Measurements from ENCODE around the gene SLC37A4. TPM values are rescaled to one million over a fixed set of nuclear protein-coding genes. Genes with fewer than 3 reads are reported as not detected.

SLC37A4 gene
- polyA plus RNA-seq, 1 of the 3 experiments (the other 2 are of a cell fraction), result 21.8 TPM

GRCh38 chr11:119015054-119015611, 15.5 kb downstream of the SLC37A4 start:
- H3K9me2 ChIP-seq, result no peaks in the 10 kb centered on the region
- 73% methylated on average over 8 of the region's 8 CpGs for WGBS (ENCODE audit: low lambda C conversion rate)
- H3K27ac ChIP-seq (ENCODE audit: low read depth in 2 of 2, low read length in 1 of 2), result no peak overlapping the region; a peak in 1 of 4 replicates
- no peak overlapping the region for H3K4me3 ChIP-seq (ENCODE audit: low read depth in 2 of 2, low read length in 1 of 2)
- H3K36me3 ChIP-seq (replicated peaks in 1 of 2; ENCODE audit: control insufficient read depth in 1 of 2, insufficient read depth in 2 of 2, low read length in 1 of 2), result peaks cover 50 to 52% of the 10 kb centered on the region in 2 experiments
- no peaks in the 10 kb centered on the region for H3K9me3 ChIP-seq
- ChIA-PET POLR2A (interaction anchor here (1.1 to 1.7 kb wide), 3 partner anchors 11 to 41 kb away, joined by 3 to 6 read pairs (median 4); partner anchors contain the start of gene HYOU1), CTCF (interaction anchor here (1.7 to 3.9 kb wide), 3 partner anchors 15 to 325 kb away, joined by 5 to 13 read pairs (median 6); partner anchors contain the start of gene CENATAC)
- H3K4me1 ChIP-seq (ENCODE audit: control insufficient read depth in 1 of 2, insufficient read depth in 2 of 2, low read depth in 1 of 2, low read length in 1 of 2), result peaks cover 13 to 16% of the 10 kb centered on the region in 2 experiments; a peak in 3 of 4 replicates
- H3K9ac ChIP-seq, result no peak overlapping the region
- H4K20me1 ChIP-seq (ENCODE audit: insufficient read depth), result peaks cover 14% of the 10 kb centered on the region
- no peak overlapping the region for H3K4me2 ChIP-seq
- H3K27me3 ChIP-seq (ENCODE audit: insufficient read depth), result no peaks in the 10 kb centered on the region
- H3K79me2 ChIP-seq (ENCODE audit: insufficient read depth), result peaks cover 60% of the 10 kb centered on the region
- TF ChIP-seq REST (IDR thresholded peaks at IDR 0.05; ENCODE audit: low read depth, low read length), result no peak
- TF ChIP-seq PBX3 (IDR thresholded peaks at IDR 0.05), result no peak
- TF ChIP-seq ELF1 (IDR thresholded peaks at IDR 0.05), result no peak
- peak; percentile 4; the same call in 1 of the 2 replicates for TF ChIP-seq JUND (IDR thresholded peaks at IDR 0.05)
- no peak for TF ChIP-seq YY1 (IDR thresholded peaks at IDR 0.05; ENCODE audit: low read depth)
- TF ChIP-seq MAX (IDR thresholded peaks at IDR 0.05; ENCODE audit: low read depth), result no peak
- no peak for TF ChIP-seq RFX5 (IDR thresholded peaks at IDR 0.05; ENCODE audit: low read length)
- 0 out of 2 replicates have a peak, but pooled peaks have one; percentile 24 for TF ChIP-seq POLR2AphosphoS5 (IDR thresholded peaks at IDR 0.05; ENCODE audit: low read depth, low read length)
- no peak for TF ChIP-seq FOXJ3 (CRISPR knock-in tag; IDR thresholded peaks at IDR 0.05)
- no peak for TF ChIP-seq FOXM1 (IDR thresholded peaks at IDR 0.05; ENCODE audit: low read depth)
- DNase-seq, result no peak
- H3F3A ChIP-seq (replicated peaks; ENCODE audit: insufficient read depth), result peaks cover 46% of the 10 kb centered on the region
- no peak overlapping the region for H2AFZ ChIP-seq (ENCODE audit: low read depth)

- H3K79me2 ChIP-seq (ENCODE audit: insufficient read depth), result peaks cover 53% of the 10 kb centered on the region
- POLR2A ChIA-PET, result interaction anchor here (1.2 kb wide), 1 partner anchor 11 kb away, joined by 4 read pairs; no protein-coding TSS in a partner anchor
- CTCF ChIA-PET, result interaction anchor here (2.0 to 3.9 kb wide), 3 partner anchors 10 to 17 kb away, joined by 4 to 13 read pairs (median 5); partner anchors contain the start of gene CENATAC
These were observed 16.3 kb downstream of the SLC37A4 start for GRCh38 chr11:119014209-119014924.

More at GRCh38 chr11:119014209-119014924, 16.3 kb downstream of the SLC37A4 start:
- H3F3A ChIP-seq (replicated peaks; ENCODE audit: insufficient read depth), result peaks cover 48% of the 10 kb centered on the region
- 97% methylated on average over 17 of the region's 17 CpGs for WGBS (ENCODE audit: low lambda C conversion rate)
- H4K20me1 ChIP-seq (ENCODE audit: insufficient read depth), result peaks cover 11% of the 10 kb centered on the region
- H2AFZ ChIP-seq (ENCODE audit: low read depth), result no peak overlapping the region
- H3K9me2 ChIP-seq, result no peaks in the 10 kb centered on the region
- H3K4me3 ChIP-seq (ENCODE audit: low read depth in 2 of 2, low read length in 1 of 2), result no peak overlapping the region
- TF ChIP-seq RFX5 (IDR thresholded peaks at IDR 0.05; ENCODE audit: low read length) (no peak), EZH2phosphoT487 (IDR thresholded peaks at IDR 0.05; ENCODE audit: borderline replicate concordance, low read depth) (no peak), USF2 (IDR thresholded peaks at IDR 0.05; ENCODE audit: borderline replicate concordance, low read depth, low read length) (no peak), YY1 (IDR thresholded peaks at IDR 0.05; ENCODE audit: low read depth) (no peak), TCF12 (IDR thresholded peaks at IDR 0.05) (no peak), MEF2A (IDR thresholded peaks at IDR 0.05; ENCODE audit: borderline replicate concordance, low read depth) (no peak), POLR2AphosphoS5 (IDR thresholded peaks at IDR 0.05; ENCODE audit: low read depth, low read length) (peak; percentile 5; the same call in 1 of the 2 replicates)
- H3K9me3 ChIP-seq, result no peaks in the 10 kb centered on the region
- H3K27ac ChIP-seq (ENCODE audit: low read depth in 2 of 2, low read length in 1 of 2), result no peak overlapping the region; a peak in 1 of 4 replicates
- H3K4me1 ChIP-seq (ENCODE audit: control insufficient read depth in 1 of 2, insufficient read depth in 2 of 2, low read depth in 1 of 2, low read length in 1 of 2), result peaks cover 12 to 13% of the 10 kb centered on the region in 2 experiments; a peak in 3 of 4 replicates
- no peak overlapping the region for H3K4me2 ChIP-seq
- peaks cover 50 to 52% of the 10 kb centered on the region in 2 experiments for H3K36me3 ChIP-seq (replicated peaks in 1 of 2; ENCODE audit: control insufficient read depth in 1 of 2, insufficient read depth in 2 of 2, low read length in 1 of 2)
- no peak for DNase-seq
- H3K27me3 ChIP-seq (ENCODE audit: insufficient read depth), result no peaks in the 10 kb centered on the region
- H3K9ac ChIP-seq, result no peak overlapping the region
